Activated gamma-delta T cell treated with Interleukin-2 at 50 U/mL for 16 hours (primary cell): ENCODE results near the gene BHLHE40.

Experiments used
- DNase-seq: peaks from one replicate; pipeline ENCODE4 v3.0.0-alpha.2; 2020

The BHLHE40 gene

GRCh38 chr3:5002871-5003247, 23.6 kb downstream of the BHLHE40 start:
- DNase-seq, result no peak

- DNase-seq, result no peak
Observed at GRCh38 chr3:5004319-5005152, 25.3 kb downstream of the BHLHE40 start.

GRCh38 chr3:5005367-5005766, 26.1 kb downstream of the BHLHE40 start:
- DNase-seq, result no peak

GRCh38 chr3:5006755-5007202, 27.5 kb downstream of the BHLHE40 start:
- DNase-seq, result peak; percentile 64

- no peak for DNase-seq
Observed at GRCh38 chr3:5007873-5008272, 28.6 kb downstream of the BHLHE40 start.

- no peak for DNase-seq
Observed at GRCh38 chr3:5009506-5010109, 30.4 kb downstream of the BHLHE40 start.

- DNase-seq, result no peak
Observed at GRCh38 chr3:5010140-5010539, 30.9 kb downstream of the BHLHE40 start.

- peak; percentile 20 for DNase-seq
Observed at GRCh38 chr3:5010706-5011554, 31.7 kb downstream of the BHLHE40 start.

GRCh38 chr3:5011555-5012256, 32.5 kb downstream of the BHLHE40 start:
- no peak for DNase-seq

- DNase-seq, result no peak
Observed at GRCh38 chr3:5012367-5012766, 33.1 kb downstream of the BHLHE40 start.

GRCh38 chr3:5013021-5013906, 34.0 kb downstream of the BHLHE40 start:
- DNase-seq, result no peak

- DNase-seq, result no peak
Observed at GRCh38 chr3:5014391-5014790, 35.2 kb downstream of the BHLHE40 start.

GRCh38 chr3:5015056-5015455, 35.8 kb downstream of the BHLHE40 start:
- DNase-seq, result no peak

- peak; percentile 53 for DNase-seq
Observed at GRCh38 chr3:5016211-5017161, 37.2 kb downstream of the BHLHE40 start.

GRCh38 chr3:5017925-5018531, 38.8 kb downstream of the BHLHE40 start:
- DNase-seq, result no peak

- DNase-seq, result peak; percentile 74
Observed at GRCh38 chr3:5019411-5020241, 40.4 kb downstream of the BHLHE40 start.

- no peak for DNase-seq
Observed at GRCh38 chr3:5020242-5020722, 41.0 kb downstream of the BHLHE40 start.

GRCh38 chr3:5021116-5022092, 42.2 kb downstream of the BHLHE40 start:
- no peak for DNase-seq
